ENCODE measurements around the gene KCNMA1.
"Not testable (repeated sequence)": the region's sequence is repeated elsewhere in the genome, so short reads cannot be mapped to it uniquely, and the experiment has no call there.

KCNMA1 gene

DNA sequence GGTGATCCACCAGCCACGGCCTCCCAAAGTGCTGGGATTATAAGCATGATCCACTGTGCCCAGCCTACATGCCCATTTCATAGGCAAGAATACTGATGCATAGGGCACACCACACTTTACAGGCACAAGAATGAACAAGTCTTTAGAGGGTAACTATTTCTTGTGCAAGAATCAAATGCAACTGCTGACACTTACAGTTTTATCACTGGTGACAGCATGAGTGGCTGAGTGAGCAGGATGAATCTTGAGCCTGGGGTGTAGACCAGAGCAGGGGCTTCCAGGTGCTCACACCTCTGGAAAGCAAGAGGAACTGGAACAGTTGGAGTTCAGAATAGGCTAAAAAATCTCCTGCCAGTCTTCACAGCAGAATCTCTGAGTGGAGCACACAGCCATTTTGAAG lies 287.5 kb downstream of the KCNMA1 start:
- H3K27ac ChIP-seq = no peak overlapping the region
- TF ChIP-seq, protein P1, sequence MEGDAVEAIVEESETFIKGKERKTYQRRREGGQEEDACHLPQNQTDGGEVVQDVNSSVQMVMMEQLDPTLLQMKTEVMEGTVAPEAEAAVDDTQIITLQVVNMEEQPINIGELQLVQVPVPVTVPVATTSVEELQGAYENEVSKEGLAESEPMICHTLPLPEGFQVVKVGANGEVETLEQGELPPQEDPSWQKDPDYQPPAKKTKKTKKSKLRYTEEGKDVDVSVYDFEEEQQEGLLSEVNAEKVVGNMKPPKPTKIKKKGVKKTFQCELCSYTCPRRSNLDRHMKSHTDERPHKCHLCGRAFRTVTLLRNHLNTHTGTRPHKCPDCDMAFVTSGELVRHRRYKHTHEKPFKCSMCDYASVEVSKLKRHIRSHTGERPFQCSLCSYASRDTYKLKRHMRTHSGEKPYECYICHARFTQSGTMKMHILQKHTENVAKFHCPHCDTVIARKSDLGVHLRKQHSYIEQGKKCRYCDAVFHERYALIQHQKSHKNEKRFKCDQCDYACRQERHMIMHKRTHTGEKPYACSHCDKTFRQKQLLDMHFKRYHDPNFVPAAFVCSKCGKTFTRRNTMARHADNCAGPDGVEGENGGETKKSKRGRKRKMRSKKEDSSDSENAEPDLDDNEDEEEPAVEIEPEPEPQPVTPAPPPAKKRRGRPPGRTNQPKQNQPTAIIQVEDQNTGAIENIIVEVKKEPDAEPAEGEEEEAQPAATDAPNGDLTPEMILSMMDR (IDR thresholded peaks at IDR 0.05) = no peak
- H3K9me3 ChIP-seq = no peaks in the 10 kb centered on the region
- no peak overlapping the region for H3K4me3 ChIP-seq (ENCODE audit: low read depth in 1 of 2, low read length in 1 of 2)
- no peaks in the 10 kb centered on the region for H3K4me1 ChIP-seq (ENCODE audit: control insufficient read depth in 1 of 2, insufficient read depth in 1 of 2, low read depth in 1 of 2, low read length in 1 of 2)
- H3K36me3 ChIP-seq = no peaks in the 10 kb centered on the region
- peaks cover 8% of the 10 kb centered on the region for H3K27me3 ChIP-seq

DNA sequence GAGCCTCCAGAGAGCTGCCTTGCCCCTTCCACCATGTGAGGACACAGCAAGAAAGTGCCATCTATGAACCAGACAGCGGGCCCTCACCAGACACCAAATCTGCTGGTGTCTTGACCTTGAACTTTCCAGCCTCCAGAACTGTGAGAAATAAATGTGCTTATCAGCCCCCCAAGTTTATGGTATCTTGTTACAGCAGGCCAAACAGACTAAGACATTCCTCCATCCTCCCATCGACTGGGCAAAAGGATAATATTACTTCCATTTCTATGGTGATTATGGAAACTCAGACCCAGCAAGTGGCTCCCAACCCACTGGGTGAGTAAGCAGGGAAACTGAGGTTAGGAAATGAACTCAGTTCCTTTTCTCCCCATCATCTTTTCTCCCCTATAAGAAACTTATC lies 288.4 kb downstream of the KCNMA1 start:
- TF ChIP-seq, protein P1 (IDR thresholded peaks at IDR 0.05) = no peak
- H3K4me3 ChIP-seq (ENCODE audit: low read depth in 1 of 2, low read length in 1 of 2) = no peak overlapping the region
- H3K4me1 ChIP-seq (ENCODE audit: control insufficient read depth in 1 of 2, insufficient read depth in 1 of 2, low read depth in 1 of 2, low read length in 1 of 2) = no peaks in the 10 kb centered on the region
- H3K9me3 ChIP-seq = no peaks in the 10 kb centered on the region
- H3K27me3 ChIP-seq = peaks cover 8% of the 10 kb centered on the region
- no peak overlapping the region for H3K27ac ChIP-seq
- no peaks in the 10 kb centered on the region for H3K36me3 ChIP-seq

DNA sequence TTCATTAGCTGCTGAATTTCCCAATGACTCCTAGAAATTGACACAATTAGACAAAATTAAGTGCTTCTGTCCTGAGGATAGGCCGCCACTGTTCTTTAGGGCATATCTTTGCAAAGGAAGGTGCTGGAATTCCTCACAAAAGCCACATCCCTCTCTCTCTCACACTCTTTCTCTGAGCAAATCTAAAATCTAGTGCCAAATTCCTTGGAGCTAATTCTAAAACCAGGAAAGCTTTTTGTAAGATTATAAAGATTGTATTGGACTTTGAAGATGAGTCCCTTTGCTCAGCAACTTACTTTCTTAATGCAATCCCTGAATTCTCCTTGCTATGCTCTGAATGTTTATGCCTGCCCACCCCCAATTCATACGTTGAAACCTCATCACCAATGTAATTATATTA lies 288.9 kb downstream of the KCNMA1 start:
- TF ChIP-seq, protein P1 (IDR thresholded peaks at IDR 0.05) = no peak
- Histone ChIP-seq H3K27me3 (peaks cover 8% of the 10 kb centered on the region), H3K4me1 (ENCODE audit: control insufficient read depth in 1 of 2, insufficient read depth in 1 of 2, low read depth in 1 of 2, low read length in 1 of 2) (no peaks in the 10 kb centered on the region), H3K36me3 (no peaks in the 10 kb centered on the region), H3K4me3 (ENCODE audit: low read depth in 1 of 2, low read length in 1 of 2) (no peak overlapping the region), H3K27ac (no peak overlapping the region), H3K9me3 (no peaks in the 10 kb centered on the region)

DNA sequence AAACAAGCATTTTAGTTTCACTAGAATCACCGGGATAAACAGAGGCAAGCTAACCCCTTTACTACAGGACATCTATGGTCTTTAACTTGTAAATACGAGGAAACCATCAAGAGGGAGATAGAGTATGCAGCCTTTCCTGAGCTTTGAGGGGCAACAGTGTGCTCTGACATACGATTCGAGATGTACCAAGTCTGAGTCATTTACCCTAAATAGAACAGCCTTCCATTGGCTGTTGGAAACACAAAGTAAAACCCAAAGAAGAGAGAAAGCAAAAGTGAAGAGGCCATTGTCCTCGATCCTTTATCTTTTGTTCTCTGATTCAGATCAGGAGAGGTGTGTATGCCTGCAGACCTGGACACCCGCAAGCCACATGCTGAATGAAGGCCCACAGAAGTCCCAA lies 289.5 kb downstream of the KCNMA1 start:
- Histone ChIP-seq H3K9me3 (no peaks in the 10 kb centered on the region), H3K27ac (no peak overlapping the region), H3K4me3 (ENCODE audit: low read depth in 1 of 2, low read length in 1 of 2) (no peak overlapping the region), H3K4me1 (ENCODE audit: control insufficient read depth in 1 of 2, insufficient read depth in 1 of 2, low read depth in 1 of 2, low read length in 1 of 2) (no peaks in the 10 kb centered on the region), H3K27me3 (peaks cover 10% of the 10 kb centered on the region), H3K36me3 (no peaks in the 10 kb centered on the region)
- TF ChIP-seq, protein P1 (IDR thresholded peaks at IDR 0.05) = no peak

DNA sequence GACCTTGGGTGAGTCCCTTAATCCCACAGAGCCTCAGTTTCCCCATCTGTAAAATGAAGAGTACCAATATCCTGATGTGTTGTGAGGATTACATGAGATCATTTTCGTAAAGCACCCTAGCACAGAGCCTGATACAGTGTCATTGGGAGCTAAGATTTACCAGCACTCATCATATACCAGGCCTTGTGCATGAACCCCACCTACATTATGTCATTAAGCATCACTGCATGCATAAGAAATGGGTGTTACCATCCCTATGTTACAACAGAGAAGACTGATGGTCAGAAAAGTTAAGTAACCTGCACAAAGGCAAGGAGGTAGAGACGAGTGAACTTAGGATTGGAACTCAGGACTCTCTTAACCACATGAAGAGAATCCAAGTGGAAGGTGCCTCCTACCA lies 290.6 kb downstream of the KCNMA1 start:
- Histone ChIP-seq H3K27ac (no peak overlapping the region), H3K4me1 (ENCODE audit: control insufficient read depth in 1 of 2, insufficient read depth in 1 of 2, low read depth in 1 of 2, low read length in 1 of 2) (no peaks in the 10 kb centered on the region), H3K4me3 (ENCODE audit: low read depth in 1 of 2, low read length in 1 of 2) (no peak overlapping the region), H3K9me3 (no peaks in the 10 kb centered on the region), H3K27me3 (peaks cover 14% of the 10 kb centered on the region), H3K36me3 (no peaks in the 10 kb centered on the region)
- TF ChIP-seq, protein P1 (IDR thresholded peaks at IDR 0.05) = no peak

DNA sequence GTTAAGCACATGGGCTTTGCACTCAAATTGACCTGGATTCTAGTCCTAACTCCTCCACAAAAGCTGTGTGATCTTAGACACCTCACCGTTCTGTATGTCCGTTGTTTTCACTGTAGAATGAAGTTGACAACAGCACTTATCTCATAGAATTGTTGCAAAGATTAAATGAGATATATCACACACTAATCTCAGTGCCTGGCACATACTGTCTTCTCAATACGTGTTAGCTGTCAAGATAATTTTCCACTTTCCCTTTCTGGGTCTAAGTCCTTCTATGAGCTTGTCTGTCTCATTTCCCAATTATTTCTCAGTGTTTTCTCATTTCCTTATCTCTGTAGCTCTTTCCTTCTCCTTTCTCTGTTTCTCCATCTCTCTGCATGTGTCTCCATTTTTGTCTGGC lies 296.6 kb downstream of the KCNMA1 start:
- Histone ChIP-seq H3K36me3 (no peaks in the 10 kb centered on the region), H3K27ac (no peak overlapping the region), H3K4me3 (ENCODE audit: low read depth in 1 of 2, low read length in 1 of 2) (no peak overlapping the region), H3K27me3 (peaks cover 6% of the 10 kb centered on the region), H3K9me3 (no peaks in the 10 kb centered on the region), H3K4me1 (ENCODE audit: control insufficient read depth in 1 of 2, insufficient read depth in 1 of 2, low read depth in 1 of 2, low read length in 1 of 2) (no peaks in the 10 kb centered on the region)
- TF ChIP-seq, protein P1 (IDR thresholded peaks at IDR 0.05) = no peak

DNA sequence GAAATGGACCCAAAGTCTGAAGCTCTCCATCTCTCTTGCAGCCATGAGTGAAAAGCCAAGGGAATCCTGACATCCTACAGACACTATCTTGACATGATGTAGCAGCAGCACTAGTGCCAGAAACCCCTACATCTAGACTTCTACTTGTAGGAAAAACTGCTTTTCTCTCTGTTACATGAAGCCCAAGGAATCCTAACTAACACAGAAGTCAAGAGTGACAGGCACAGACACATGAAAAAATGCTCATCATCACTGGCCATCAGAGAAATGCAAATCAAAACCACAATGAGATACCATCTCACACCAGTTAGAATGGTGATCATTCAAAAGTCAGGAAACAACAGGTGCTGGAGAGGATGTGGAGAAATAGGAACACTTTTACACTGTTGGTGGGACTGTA lies 297.7 kb downstream of the KCNMA1 start:
- not testable (repeated sequence) for H3K4me3 ChIP-seq (ENCODE audit: low read depth in 1 of 2, low read length in 1 of 2); H3K27ac ChIP-seq; H3K36me3 ChIP-seq; H3K4me1 ChIP-seq (ENCODE audit: control insufficient read depth in 1 of 2, insufficient read depth in 1 of 2, low read depth in 1 of 2, low read length in 1 of 2); H3K9me3 ChIP-seq
- H3K27me3 ChIP-seq = peaks cover 12% of the 10 kb centered on the region
